ENCODE data around the gene AKAP7. TPM values are rescaled to one million over a fixed set of nuclear protein-coding genes. Genes with fewer than 3 reads are reported as not detected.
"Not testable (repeated sequence)": the region's sequence is repeated elsewhere in the genome, so short reads cannot be mapped to it uniquely, and the experiment has no call there.

AKAP7 gene
- total RNA-seq, 1 donor from 2014 or later, result 31.8 TPM

DNA sequence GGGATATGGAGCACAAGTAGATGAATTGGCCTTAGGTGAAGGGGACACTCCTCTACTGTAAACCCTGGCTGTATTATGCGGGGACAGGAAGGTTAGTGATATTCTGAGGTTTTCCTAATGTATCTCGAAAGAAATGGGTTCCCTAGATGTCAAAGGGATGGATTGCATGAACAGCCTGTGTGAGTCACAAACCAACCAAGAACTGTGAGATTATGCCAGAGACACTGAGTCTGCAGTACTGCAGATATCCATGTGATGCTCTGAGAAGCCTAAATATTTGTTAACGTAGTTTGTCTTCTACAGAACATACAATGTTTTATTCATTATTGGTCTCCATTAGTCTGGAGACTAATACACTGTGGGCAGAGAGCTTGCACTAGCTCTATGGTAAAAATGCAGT is 182.2 kb downstream of the AKAP7 start:
- no peak for DNase-seq (ENCODE audit: low spot score)
- intact Hi-C loops (cut with DNase I), result no loop called here
- ATAC-seq, result no peak

DNA sequence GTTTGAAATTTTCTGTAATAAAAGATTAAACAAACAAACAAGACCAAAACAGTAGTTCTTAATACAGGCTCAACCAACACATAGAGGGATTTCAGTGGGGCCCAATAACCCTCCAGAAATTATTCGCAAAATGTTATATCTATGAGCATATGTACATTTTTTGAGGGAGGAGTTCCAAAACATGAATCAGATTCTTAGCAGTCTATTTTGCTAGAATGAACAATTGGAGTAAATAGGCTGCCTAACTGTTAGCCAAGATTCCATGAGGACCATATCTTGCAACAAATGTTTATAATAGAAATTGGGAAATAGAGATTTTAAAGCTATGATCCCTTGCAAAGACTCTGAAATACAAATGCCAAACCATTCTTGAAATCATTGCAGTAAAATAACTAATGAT is 186.3 kb downstream of the AKAP7 start:
- no peak for DNase-seq (ENCODE audit: low spot score)
- ATAC-seq, result no peak
- intact Hi-C loops (cut with DNase I), result no loop called here

DNA sequence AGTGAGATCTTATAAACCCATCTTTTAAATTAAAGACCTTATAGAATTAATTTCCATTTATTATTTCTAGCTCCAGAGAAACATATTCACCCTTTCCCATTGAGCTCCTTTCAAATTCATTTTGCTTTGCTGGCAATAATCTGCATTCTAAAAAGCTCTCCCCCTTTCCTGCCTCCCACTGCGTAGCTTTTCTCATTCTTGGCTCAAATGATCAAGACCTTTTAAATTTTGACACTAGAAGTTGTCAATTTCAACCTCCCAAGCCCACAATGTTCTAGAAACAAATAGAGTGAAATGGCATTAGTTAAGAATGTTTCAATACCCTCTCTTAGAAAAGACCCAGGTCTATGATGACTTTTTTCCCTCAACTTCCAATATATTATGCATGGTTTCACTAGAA is 186.9 kb downstream of the AKAP7 start:
- ATAC-seq (no peak), DNase-seq (ENCODE audit: low spot score) (no peak)
- intact Hi-C loops (cut with DNase I), result no loop called here

- ATAC-seq; intact Hi-C loops (cut with DNase I): not testable (repeated sequence)
These were observed 190.4 kb downstream of the AKAP7 start for GRCh38 chr6:131325669-131326068.

GRCh38 chr6:131328727-131329126 is 193.5 kb downstream of the AKAP7 start:
- intact Hi-C loops (cut with DNase I); ATAC-seq; DNase-seq (ENCODE audit: low spot score): not testable (repeated sequence)

More at GRCh38 chr6:131325669-131326068, 190.4 kb downstream of the AKAP7 start:
- not testable (repeated sequence) for DNase-seq (ENCODE audit: low spot score)

DNA sequence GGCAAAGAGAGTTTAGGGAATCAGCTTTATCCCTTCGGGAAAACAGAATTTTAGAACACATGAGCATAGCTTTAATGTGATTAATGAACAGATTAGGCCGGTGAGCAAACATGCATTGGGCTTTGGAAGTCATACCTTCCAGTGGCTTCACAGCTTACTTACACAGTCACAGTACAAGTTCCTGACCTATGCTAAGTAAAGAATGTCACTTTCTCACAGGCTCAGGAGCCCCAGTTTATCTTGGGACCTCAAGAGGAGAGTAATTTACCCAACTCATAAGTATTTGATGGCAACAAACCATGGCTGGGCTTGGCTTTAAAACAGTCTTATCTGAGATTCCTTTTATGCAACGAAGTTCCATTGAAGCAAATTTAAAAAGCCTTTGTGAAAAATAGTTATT is 195.9 kb downstream of the AKAP7 start:
- no peak for ATAC-seq
- DNase-seq (ENCODE audit: low spot score), result no peak
- intact Hi-C loops (cut with DNase I), result no loop called here

DNA sequence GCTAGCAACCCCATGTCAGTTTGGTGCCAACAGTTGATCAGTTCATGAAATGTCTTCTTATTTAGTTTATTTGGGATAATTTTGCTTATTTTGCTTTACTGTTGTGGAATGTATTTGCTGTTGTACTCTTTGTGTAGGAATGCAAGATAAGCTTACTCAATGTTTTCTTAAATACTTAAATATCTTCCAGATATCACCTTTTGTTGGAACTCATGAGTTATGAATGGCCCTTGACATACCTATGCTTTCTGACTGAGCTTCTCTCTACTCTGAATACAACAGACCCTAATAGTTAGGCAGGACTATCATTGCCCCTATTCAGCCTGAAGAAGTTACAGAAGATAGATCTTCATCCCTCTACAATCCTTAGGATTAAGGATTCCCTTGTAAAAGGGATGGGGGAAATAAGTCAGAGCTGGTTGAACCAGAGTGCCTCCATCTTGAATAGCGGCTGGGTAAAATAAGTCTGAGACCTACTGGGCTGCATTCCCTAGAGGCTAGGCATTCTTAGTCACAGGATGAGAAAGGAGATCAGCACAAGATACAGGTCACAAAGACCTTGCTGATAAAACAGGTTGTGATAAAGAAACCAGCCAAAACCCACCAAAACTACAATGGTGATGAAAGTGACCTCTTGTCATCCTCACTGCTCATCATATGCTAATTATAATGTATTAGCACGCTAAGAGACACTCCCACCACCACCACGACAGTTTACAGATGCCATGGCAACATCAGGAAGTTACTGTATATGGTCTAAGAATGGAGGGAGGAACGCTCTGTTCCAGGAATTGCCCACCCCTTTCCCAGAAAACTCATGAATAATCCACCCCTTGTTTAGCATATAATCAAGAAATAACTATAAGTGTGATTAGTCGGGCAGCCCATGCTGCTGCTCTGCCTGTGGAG is 196.9 kb downstream of the AKAP7 start:
- intact Hi-C loops (cut with DNase I), result no loop called here
- no peak for ATAC-seq
- DNase-seq (ENCODE audit: low spot score), result no peak

Other genes starting within 250 kb of the AKAP7 start
- 889 TPM for gene EPB41L2, start 72.2 kb upstream of the AKAP7 start, total RNA-seq

All from sciatic nerve (tissue), 2 donors.